GM23248 (cell line): ENCODE measurements around the gene FOXL1. TPM values are rescaled to one million over a fixed set of nuclear protein-coding genes. Genes with fewer than 3 reads are reported as not detected.

Source experiments
- DNase-seq: peaks from one replicate; pipeline ENCODE4 v3.0.0-alpha.2; 2015
- H2AFZ ChIP-seq: fragments of 200-600 bp; sonication (generic); 2 replicates; pipeline ENCODE4 v1.6.1; 2016; ENCODE audit warnings: antibody characterized with exemption
- H3F3A ChIP-seq: fragments of 200-600 bp; sonication (generic); 2 replicates; pipeline ENCODE4 v1.6.1; 2016; ENCODE audit warnings: mild to moderate bottlenecking, antibody characterized with exemption, mixed run types; ENCODE audit not compliant: insufficient read depth
- H3K27ac ChIP-seq: fragments of 200-600 bp; sonication (generic); 2 replicates; pipeline ENCODE4 v1.5.1; 2016; ENCODE audit warnings: mild to moderate bottlenecking
- H3K27me3 ChIP-seq: fragments of 200-600 bp; sonication (generic); replicated peaks from 2 replicates; pipeline ENCODE4 v1.6.1; 2016; ENCODE audit warnings: mild to moderate bottlenecking; ENCODE audit not compliant: insufficient read depth
- H3K36me3 ChIP-seq: fragments of 200-600 bp; sonication (generic); 2 replicates; pipeline ENCODE4 v1.6.1; 2016; ENCODE audit warnings: low read depth, mild to moderate bottlenecking
- H3K4me1 ChIP-seq: fragments of 200-600 bp; sonication (generic); 2 replicates; pipeline ENCODE4 v1.6.1; 2016; ENCODE audit warnings: mild to moderate bottlenecking; ENCODE audit not compliant: insufficient read depth
- H3K4me2 ChIP-seq: fragments of 200-600 bp; sonication (generic); one replicate; pipeline ENCODE4 v1.6.1; 2016; ENCODE audit warnings: mild to moderate bottlenecking; ENCODE audit not compliant: unreplicated experiment
- H3K4me3 ChIP-seq: fragments of 200-600 bp; sonication (generic); 2 replicates; pipeline ENCODE4 v1.5.1; 2016; ENCODE audit warnings: mild to moderate bottlenecking
- H3K79me2 ChIP-seq: fragments of 200-600 bp; sonication (generic); 2 replicates; pipeline ENCODE4 v1.6.1; 2016; ENCODE audit warnings: mild to moderate bottlenecking; ENCODE audit not compliant: insufficient read depth
- H3K9ac ChIP-seq: fragments of 200-600 bp; sonication (generic); 2 replicates; pipeline ENCODE4 v1.6.1; 2016; ENCODE audit warnings: mild to moderate bottlenecking
- H3K9me2 ChIP-seq: fragments of 200-600 bp; sonication (generic); 2 replicates; pipeline ENCODE4 v1.6.1; 2016; ENCODE audit warnings: mixed run types, mild to moderate bottlenecking, moderate library complexity; ENCODE audit not compliant: insufficient read depth
- H3K9me3 ChIP-seq: fragments of 200-600 bp; sonication (generic); one replicate; pipeline ENCODE4 v1.6.1; 2017; ENCODE audit warnings: low read depth
- H4K20me1 ChIP-seq: fragments of 200-600 bp; sonication (generic); 2 replicates; pipeline ENCODE4 v1.6.0; 2016; ENCODE audit not compliant: insufficient read depth
- EZH2 ChIP-seq: fragments of 200-600 bp; sonication (generic); IDR thresholded peaks from 2 replicates; pipeline ENCODE4 v1.6.1; 2018; ENCODE audit warnings: antibody characterized with exemption, mild to moderate bottlenecking; ENCODE audit not compliant: insufficient read depth, poor library complexity, severe bottlenecking
- EZH2phosphoT487 ChIP-seq: fragments of 200-600 bp; sonication (generic); IDR thresholded peaks from 2 replicates; pipeline ENCODE4 v1.6.1; 2018; ENCODE audit warnings: antibody characterized with exemption, moderate library complexity, mild to moderate bottlenecking, low read depth; ENCODE audit not compliant: insufficient read depth
- WGBS, 2 experiments: methylation state at CpG; one replicate each; pipeline ENCODE4 v1.1.6; 2015 to 2017; ENCODE audit warnings: low lambda C conversion rate in 2 of 2, low coverage in 1 of 2; ENCODE audit errors: missing lambda C conversion rate in 2 of 2; 5-methylcytosine and 5-hydroxymethylcytosine counted together
- in situ Hi-C: fragments of 300-500 bp; cut with MboI; formaldehyde crosslinking; loops from 2 replicates; pipeline ENCODE4 v1.15.0; 2020
- polyA plus RNA-seq: library from polyadenylated mRNA; unstranded; fragments of >200 nt; fragmentation: Nextera tagmentation; extraction: Ambion mirVana; gene quantifications from 2 replicates; pipeline ENCODE4 v1.2.1, GENCODE V29; 2016
- total RNA-seq: library from RNA; depleted of rRNA; stranded (reverse); fragments of >200 nt; shearing (Covaris generic); gene quantifications from 2 replicates; pipeline ENCODE4 v1.2.3, GENCODE V29; 2014

FOXL1 gene
- total and polyA plus RNA-seq, 2 experiments from 2014 or later = 4.9 to 14.5 TPM

- Histone ChIP-seq H3K9ac (no peak overlapping the region), H3F3A (no peaks in the 10 kb centered on the region), H3K4me1 (no peaks in the 10 kb centered on the region), H3K4me3 (no peak overlapping the region), H3K27me3 (no peaks in the 10 kb centered on the region), H3K79me2 (no peaks in the 10 kb centered on the region), H3K9me3 (no peaks in the 10 kb centered on the region), H2AFZ (no peak overlapping the region), H3K36me3 (peaks cover 6% of the 10 kb centered on the region; the same call in 1 of the 2 replicates), H3K4me2 (no peak overlapping the region), H4K20me1 (no peaks in the 10 kb centered on the region), H3K9me2 (no peaks in the 10 kb centered on the region), H3K27ac (no peak overlapping the region)
- in situ Hi-C loops = no loop called here
- TF ChIP-seq EZH2 (no peak), EZH2phosphoT487 (no peak)
- DNase-seq = no peak
- 90 to 92% methylated on average over 19 of the region's 19 CpGs for WGBS, 2 experiments
These were observed 32.3 kb upstream of the FOXL1 start for GRCh38 chr16:86545954-86546637.

- in situ Hi-C loops = no loop called here
- Histone ChIP-seq H3K9me3 (no peaks in the 10 kb centered on the region), H3F3A (no peaks in the 10 kb centered on the region), H3K36me3 (peaks cover under 1% of the 10 kb centered on the region; the same call in 1 of the 2 replicates), H3K4me3 (no peak overlapping the region), H2AFZ (no peak overlapping the region), H4K20me1 (no peaks in the 10 kb centered on the region), H3K27ac (no peak overlapping the region), H3K27me3 (no peaks in the 10 kb centered on the region), H3K4me2 (no peak overlapping the region), H3K79me2 (no peaks in the 10 kb centered on the region), H3K4me1 (no peaks in the 10 kb centered on the region), H3K9ac (no peak overlapping the region), H3K9me2 (no peaks in the 10 kb centered on the region)
- WGBS, 2 experiments = 93 to 95% methylated on average over 8 of the region's 8 CpGs
- DNase-seq = no peak
- no peak for TF ChIP-seq EZH2
These were observed 31.7 kb upstream of the FOXL1 start for GRCh38 chr16:86546638-86547013.

GRCh38 chr16:86547286-86547685 lies 31.1 kb upstream of the FOXL1 start:
- Histone ChIP-seq H3K4me3 (no peak overlapping the region), H3K9ac (no peak overlapping the region), H3F3A (no peaks in the 10 kb centered on the region), H2AFZ (no peak overlapping the region), H3K9me3 (no peaks in the 10 kb centered on the region), H3K36me3 (no peaks in the 10 kb centered on the region; the same call in 1 of the 2 replicates), H3K9me2 (no peaks in the 10 kb centered on the region), H3K27ac (no peak overlapping the region), H3K79me2 (no peaks in the 10 kb centered on the region), H3K4me1 (no peaks in the 10 kb centered on the region), H3K4me2 (no peak overlapping the region), H3K27me3 (no peaks in the 10 kb centered on the region), H4K20me1 (no peaks in the 10 kb centered on the region)
- in situ Hi-C loops = no loop called here
- TF ChIP-seq EZH2 = no peak
- TF ChIP-seq EZH2phosphoT487 = no peak
- DNase-seq = no peak
- 94 to 96% methylated on average over 11 of the region's 11 CpGs for WGBS, 2 experiments

- Histone ChIP-seq H4K20me1 (no peaks in the 10 kb centered on the region), H3K79me2 (peaks cover 10% of the 10 kb centered on the region), H3K4me1 (peaks cover 3% of the 10 kb centered on the region), H3K36me3 (no peaks in the 10 kb centered on the region; the same call in 1 of the 2 replicates), H3K27me3 (no peaks in the 10 kb centered on the region), H3K4me3 (no peak overlapping the region), H3F3A (no peaks in the 10 kb centered on the region), H3K9me3 (no peaks in the 10 kb centered on the region), H3K9me2 (no peaks in the 10 kb centered on the region), H2AFZ (no peak overlapping the region), H3K9ac (no peak overlapping the region), H3K4me2 (no peak overlapping the region), H3K27ac (no peak overlapping the region)
- in situ Hi-C loops = no loop called here
- no peak for DNase-seq
- WGBS, 2 experiments = 75 to 77% methylated on average over 8 of the region's 8 CpGs
- TF ChIP-seq EZH2 = no peak
- TF ChIP-seq EZH2phosphoT487 = no peak
These were observed 29.1 kb upstream of the FOXL1 start for GRCh38 chr16:86549076-86549892.
